ENCODE results near the gene RFTN1. TPM values are rescaled to one million over a fixed set of nuclear protein-coding genes. Genes with fewer than 3 reads are reported as not detected.

RFTN1 gene
- total and polyA plus RNA-seq, 2 donors (not counting 3 experiments of a cell fraction or from before 2014, with no cell fraction given): 40.3 to 43.3 TPM

DNA sequence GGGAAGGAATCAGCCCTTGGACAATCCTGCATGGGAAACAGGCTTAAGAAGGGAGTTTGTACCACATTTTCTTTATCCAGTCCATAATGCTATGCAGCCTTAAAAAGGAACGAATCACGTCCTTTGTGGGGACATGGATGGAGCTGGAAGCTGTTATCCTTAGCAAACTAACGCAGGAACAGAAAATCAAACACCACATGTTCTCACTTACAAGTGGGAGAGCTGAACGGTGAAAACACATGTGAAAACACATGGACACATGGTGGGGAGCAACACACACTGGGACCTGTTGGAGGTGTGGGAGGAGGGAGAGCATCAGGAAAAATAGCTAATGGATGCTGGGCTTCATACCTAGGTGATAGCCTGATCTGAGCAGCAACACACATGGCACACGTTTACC is 178.2 kb downstream of the RFTN1 start:
- Histone ChIP-seq H3K79me2 (ENCODE audit: control insufficient read depth, insufficient read depth, low read length) (no peaks in the 10 kb centered on the region), H3K27ac (ENCODE audit: insufficient read depth, low read depth, low read length) (no peak overlapping the region), H2AFZ (ENCODE audit: low read depth, low read length) (no peak overlapping the region), H3K4me2 (ENCODE audit: insufficient read depth, low read length) (no peak overlapping the region), H3K9me3 (replicated peaks; ENCODE audit: control insufficient read depth, insufficient read depth, low read length) (no peaks in the 10 kb centered on the region), H3K36me3 (ENCODE audit: control insufficient read depth in 2 of 2, extremely low read depth in 1 of 2, insufficient read depth in 2 of 2, low read length in 2 of 2) (no peaks in the 10 kb centered on the region), H3K9ac (replicated peaks; ENCODE audit: extremely low read depth, insufficient read depth, low read length) (no peak overlapping the region), H3K4me1 (ENCODE audit: control insufficient read depth, extremely low read depth, insufficient read depth, low read length) (no peaks in the 10 kb centered on the region), H3K9me1 (replicated peaks; ENCODE audit: control insufficient read depth, extremely low read depth, insufficient read depth, low read length) (no peaks in the 10 kb centered on the region), H3K27me3 (ENCODE audit: control insufficient read depth in 2 of 2, insufficient read depth in 2 of 2, low read length in 2 of 2) (no peaks in the 10 kb centered on the region), H4K20me1 (replicated peaks; ENCODE audit: control insufficient read depth, extremely low read depth, insufficient read depth, low read length) (no peaks in the 10 kb centered on the region), H3K4me3 (replicated peaks in 1 of 3; ENCODE audit: insufficient read depth in 1 of 3, low read depth in 1 of 3, low read length in 3 of 3) (no peak overlapping the region)
- no peak for DNase-seq (ENCODE audit: low read depth, low spot score)
- intact Hi-C loops (cut with micrococcal nuclease): no loop called here
- no TSS peak for BruUV-seq (replicated peaks)
- ChIA-PET CTCF (interaction anchor here (1.2 to 1.4 kb wide), 2 partner anchors 12 to 45 kb away, joined by 3 to 4 read pairs; no protein-coding TSS in a partner anchor), POLR2A (no interaction called here)
- TF ChIP-seq POLR2A (IDR thresholded peaks at IDR 0.05; ENCODE audit: low read depth, low read length) (no peak), GATA2 (IDR thresholded peaks at IDR 0.05; ENCODE audit: insufficient read depth, insufficient read length, low read depth, low read length) (no peak)
- FAIRE-seq: no peak
- dilution Hi-C loops (cut with MboI; ENCODE audit: extremely low pct_ligation_motif_present, low sequenced_read_pairs): no loop called here

DNA sequence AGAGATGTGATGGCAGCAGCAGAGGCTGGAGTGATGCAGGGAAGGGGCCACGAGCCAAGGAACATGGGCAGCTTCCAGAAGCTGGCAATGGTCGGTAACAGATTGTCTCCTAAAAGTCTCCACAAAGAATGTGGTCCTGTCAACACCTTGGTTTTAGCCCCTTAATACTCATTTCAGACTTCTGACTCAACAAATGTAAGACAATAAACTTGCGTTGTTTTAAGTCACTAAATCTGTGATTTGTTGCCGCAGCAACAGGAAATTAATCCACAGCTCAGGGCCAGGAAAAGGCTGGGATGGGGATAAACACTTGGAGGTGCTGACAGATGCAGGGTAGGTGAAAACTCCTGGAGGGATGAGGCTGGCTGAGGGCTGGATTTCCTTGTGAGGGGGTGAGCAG is 178.6 kb downstream of the RFTN1 start:
- dilution Hi-C loops (cut with MboI; ENCODE audit: extremely low pct_ligation_motif_present, low sequenced_read_pairs) (no loop called here), intact Hi-C loops (cut with micrococcal nuclease) (no loop called here)
- no peaks in the 10 kb centered on the region for H3K27me3 ChIP-seq (ENCODE audit: control insufficient read depth in 2 of 2, insufficient read depth in 2 of 2, low read length in 2 of 2)
- H3K9ac ChIP-seq (replicated peaks; ENCODE audit: extremely low read depth, insufficient read depth, low read length): no peak overlapping the region
- POLR2A ChIA-PET: no interaction called here
- no peak overlapping the region for H3K4me2 ChIP-seq (ENCODE audit: insufficient read depth, low read length)
- H3K36me3 ChIP-seq (ENCODE audit: control insufficient read depth in 2 of 2, extremely low read depth in 1 of 2, insufficient read depth in 2 of 2, low read length in 2 of 2): no peaks in the 10 kb centered on the region
- H3K79me2 ChIP-seq (ENCODE audit: control insufficient read depth, insufficient read depth, low read length): no peaks in the 10 kb centered on the region
- no peaks in the 10 kb centered on the region for H3K9me3 ChIP-seq (replicated peaks; ENCODE audit: control insufficient read depth, insufficient read depth, low read length)
- TF ChIP-seq FOS (IDR thresholded peaks at IDR 0.05; ENCODE audit: borderline replicate concordance, insufficient read depth, low read length) (no peak), JUN (IDR thresholded peaks at IDR 0.05; ENCODE audit: borderline replicate concordance, insufficient read depth, insufficient read length, low read depth) (no peak), GATA2 (IDR thresholded peaks at IDR 0.05; ENCODE audit: insufficient read depth, insufficient read length, low read depth, low read length) (no peak), EZH2 (IDR thresholded peaks at IDR 0.05; ENCODE audit: borderline replicate concordance, low read depth, low read length, severe bottlenecking) (no peak), POLR2AphosphoS5 (IDR thresholded peaks at IDR 0.05; ENCODE audit: insufficient read depth, low read depth, low read length) (no peak), POLR2A (IDR thresholded peaks at IDR 0.05; ENCODE audit: low read depth, low read length) (no peak), MYC (IDR thresholded peaks at IDR 0.05; ENCODE audit: low read depth, low read length) (no peak)
- TF ChIP-seq, protein P1, sequence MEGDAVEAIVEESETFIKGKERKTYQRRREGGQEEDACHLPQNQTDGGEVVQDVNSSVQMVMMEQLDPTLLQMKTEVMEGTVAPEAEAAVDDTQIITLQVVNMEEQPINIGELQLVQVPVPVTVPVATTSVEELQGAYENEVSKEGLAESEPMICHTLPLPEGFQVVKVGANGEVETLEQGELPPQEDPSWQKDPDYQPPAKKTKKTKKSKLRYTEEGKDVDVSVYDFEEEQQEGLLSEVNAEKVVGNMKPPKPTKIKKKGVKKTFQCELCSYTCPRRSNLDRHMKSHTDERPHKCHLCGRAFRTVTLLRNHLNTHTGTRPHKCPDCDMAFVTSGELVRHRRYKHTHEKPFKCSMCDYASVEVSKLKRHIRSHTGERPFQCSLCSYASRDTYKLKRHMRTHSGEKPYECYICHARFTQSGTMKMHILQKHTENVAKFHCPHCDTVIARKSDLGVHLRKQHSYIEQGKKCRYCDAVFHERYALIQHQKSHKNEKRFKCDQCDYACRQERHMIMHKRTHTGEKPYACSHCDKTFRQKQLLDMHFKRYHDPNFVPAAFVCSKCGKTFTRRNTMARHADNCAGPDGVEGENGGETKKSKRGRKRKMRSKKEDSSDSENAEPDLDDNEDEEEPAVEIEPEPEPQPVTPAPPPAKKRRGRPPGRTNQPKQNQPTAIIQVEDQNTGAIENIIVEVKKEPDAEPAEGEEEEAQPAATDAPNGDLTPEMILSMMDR (IDR thresholded peaks at IDR 0.05; ENCODE audit: extremely low read depth in 1 of 2, insufficient read depth in 1 of 2, low read depth in 1 of 2, low read length in 2 of 2): no peak
- TF ChIP-seq, protein P2, sequence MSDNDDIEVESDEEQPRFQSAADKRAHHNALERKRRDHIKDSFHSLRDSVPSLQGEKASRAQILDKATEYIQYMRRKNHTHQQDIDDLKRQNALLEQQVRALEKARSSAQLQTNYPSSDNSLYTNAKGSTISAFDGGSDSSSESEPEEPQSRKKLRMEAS (IDR thresholded peaks at IDR 0.05; ENCODE audit: insufficient read depth, insufficient read length): no peak
- H3K27ac ChIP-seq (ENCODE audit: insufficient read depth, low read depth, low read length): no peak overlapping the region
- no peaks in the 10 kb centered on the region for H4K20me1 ChIP-seq (replicated peaks; ENCODE audit: control insufficient read depth, extremely low read depth, insufficient read depth, low read length)
- H3K4me1 ChIP-seq (ENCODE audit: control insufficient read depth, extremely low read depth, insufficient read depth, low read length): no peaks in the 10 kb centered on the region
- H2AFZ ChIP-seq (ENCODE audit: low read depth, low read length): no peak overlapping the region
- H3K9me1 ChIP-seq (replicated peaks; ENCODE audit: control insufficient read depth, extremely low read depth, insufficient read depth, low read length): no peaks in the 10 kb centered on the region
- H3K4me3 ChIP-seq (replicated peaks in 1 of 3; ENCODE audit: insufficient read depth in 1 of 3, low read depth in 1 of 3, low read length in 3 of 3): no peak overlapping the region
- DNase-seq (ENCODE audit: low read depth, low spot score) (peak; percentile 27), FAIRE-seq (no peak)
- CTCF ChIA-PET: interaction anchor here (1.2 to 1.4 kb wide), 2 partner anchors 11 to 44 kb away, joined by 3 to 4 read pairs; no protein-coding TSS in a partner anchor
- BruUV-seq (replicated peaks): no TSS peak
